Endothelial cell of umbilical vein (primary cell): ENCODE measurements around the gene MED17. TPM values are rescaled to one million over a fixed set of nuclear protein-coding genes. Genes with fewer than 3 reads are reported as not detected.
"Not testable (repeated sequence)": the region's sequence is repeated elsewhere in the genome, so short reads cannot be mapped to it uniquely, and the experiment has no call there.

Experiments used
- BruUV-seq: library from RNA; stranded (reverse); fragments of 400-500 nt; replicated peaks from 2 replicates; lab custom pipeline; 2021; lab: Mats Ljungman, UMichigan
- CTCF ChIA-PET: fragments of 300-600, 350-600 bp; sonication (Branson Sonifier 250); formaldehyde crosslinking; loops from one replicate; lab custom pipeline; 2021; ENCODE audit warnings: antibody characterized with exemption, inconsistent platforms; lab: Charles Lee
- POLR2A ChIA-PET: fragments of 300-600, 350-600 bp; sonication (Branson Sonifier 250); formaldehyde crosslinking; loops from one replicate; lab custom pipeline; 2021; ENCODE audit warnings: antibody characterized with exemption, inconsistent platforms; lab: Charles Lee
- DNase-seq: peaks from one replicate; pipeline ENCODE4 v3.0.0-alpha.2; 2011; ENCODE audit warnings: low read depth, low spot score
- FAIRE-seq: peaks from 2 replicates; lab custom pipeline; 2011; peaks lifted over from hg19 to GRCh38; lab: Jason Lieb, UNC
- H2AFZ ChIP-seq: 2 replicates; pipeline ENCODE4 v1.6.0; 2012; ENCODE audit warnings: low read depth, low read length, control low read depth, inconsistent platforms
- H3K27ac ChIP-seq: 2 replicates; pipeline ENCODE4 v1.5.1; 2011; ENCODE audit warnings: low read depth, mild to moderate bottlenecking, control low read depth, low read length, moderate library complexity; ENCODE audit not compliant: insufficient read depth
- H3K27me3 ChIP-seq, 2 experiments: 2 replicates each; pipeline versions ENCODE4 v1.6.0 to v1.6.1; 2011; ENCODE audit warnings: low read length in 2 of 2, mixed read lengths in 1 of 2; ENCODE audit not compliant: control insufficient read depth in 2 of 2, insufficient read depth in 2 of 2
- H3K36me3 ChIP-seq, 2 experiments: 2 replicates in 1 of 2; 3 replicates in 1 of 2; pipeline ENCODE4 v1.5.1; 2011; ENCODE audit warnings: low read length in 2 of 2, mild to moderate bottlenecking in 1 of 2, moderate library complexity in 1 of 2; ENCODE audit not compliant: control insufficient read depth in 2 of 2, insufficient read depth in 2 of 2; ENCODE audit errors: extremely low read depth in 1 of 2
- H3K4me1 ChIP-seq: 3 replicates; pipeline ENCODE4 v1.5.1; 2011; ENCODE audit warnings: mild to moderate bottlenecking, low read length; ENCODE audit not compliant: control insufficient read depth, insufficient read depth; ENCODE audit errors: extremely low read depth
- H3K4me2 ChIP-seq: 2 replicates; pipeline ENCODE4 v1.6.1; 2011; ENCODE audit warnings: low read length, control low read depth, mixed read lengths; ENCODE audit not compliant: insufficient read depth
- H3K4me3 ChIP-seq, 3 experiments: fragments of 200-600 bp in 1 of 3; sonication (generic), shearing (Covaris generic) in 1 of 3; replicated peaks in 1 of 3; 2 replicates each; pipeline ENCODE4 v1.5.1; 2011 to 2016; ENCODE audit warnings: control low read depth in 3 of 3, low read length in 3 of 3, mild to moderate bottlenecking in 2 of 3, inconsistent platforms in 1 of 3, low read depth in 1 of 3, moderate library complexity in 1 of 3; ENCODE audit not compliant: insufficient read depth in 1 of 3
- H3K79me2 ChIP-seq: 2 replicates; pipeline ENCODE4 v1.6.0; 2012; ENCODE audit warnings: low read length, inconsistent platforms; ENCODE audit not compliant: control insufficient read depth, insufficient read depth
- H3K9ac ChIP-seq: replicated peaks from 2 replicates; pipeline ENCODE3; 2011; ENCODE audit warnings: low read length, control low read depth; ENCODE audit not compliant: insufficient read depth; ENCODE audit errors: extremely low read depth
- H3K9me1 ChIP-seq: replicated peaks from 3 replicates; pipeline ENCODE4 v1.6.0; 2011; ENCODE audit warnings: mild to moderate bottlenecking, low read length; ENCODE audit not compliant: control insufficient read depth, insufficient read depth; ENCODE audit errors: extremely low read depth
- H3K9me3 ChIP-seq: replicated peaks from 2 replicates; pipeline ENCODE4 v1.5.1; 2012; ENCODE audit warnings: low read length, inconsistent platforms; ENCODE audit not compliant: control insufficient read depth, insufficient read depth
- H4K20me1 ChIP-seq: replicated peaks from 2 replicates; pipeline ENCODE3; 2011; ENCODE audit warnings: mild to moderate bottlenecking, low read length; ENCODE audit not compliant: control insufficient read depth, insufficient read depth; ENCODE audit errors: extremely low read depth
- CTCF ChIP-seq, 2 donors: IDR thresholded peaks; 1 replicate in 1 of 2; 2 replicates in 1 of 2; pipeline ENCODE4 v1.5.1; 2011; ENCODE audit warnings: low read length in 2 of 2, mild to moderate bottlenecking in 2 of 2, moderate library complexity in 2 of 2, control low read depth in 1 of 2, inconsistent platforms in 1 of 2, low read depth in 1 of 2; ENCODE audit not compliant: insufficient read depth in 1 of 2; ENCODE audit errors: extremely low read depth in 1 of 2
- GATA2 ChIP-seq: IDR thresholded peaks from 2 replicates; pipeline ENCODE4 v1.7.0; 2011; ENCODE audit warnings: low read depth, mild to moderate bottlenecking, moderate library complexity, mixed read lengths, low read length; ENCODE audit not compliant: insufficient read length, insufficient read depth
- JUN ChIP-seq: IDR thresholded peaks from 2 replicates; pipeline ENCODE4 v1.6.1; 2011; ENCODE audit warnings: borderline replicate concordance, low read depth; ENCODE audit not compliant: insufficient read length, insufficient read depth
- MAX ChIP-seq: IDR thresholded peaks from 2 replicates; pipeline ENCODE4 v1.6.1; 2011; ENCODE audit not compliant: insufficient read depth, insufficient read length
- MYC ChIP-seq: IDR thresholded peaks from one replicate; pipeline ENCODE4 v1.6.1; 2011; ENCODE audit warnings: mild to moderate bottlenecking, low read depth, low read length
- POLR2A ChIP-seq: IDR thresholded peaks from 2 replicates; pipeline ENCODE4 v1.6.1; 2012; ENCODE audit warnings: low read depth, mild to moderate bottlenecking, control low read depth, low read length
- POLR2AphosphoS5 ChIP-seq: IDR thresholded peaks from 2 replicates; pipeline ENCODE4 v1.6.1; 2012; ENCODE audit warnings: low read depth, mild to moderate bottlenecking, control low read depth, low read length, moderate library complexity; ENCODE audit not compliant: insufficient read depth
- dilution Hi-C: fragments of 300-500 bp; cut with MboI; formaldehyde crosslinking; loops from one replicate; pipeline ENCODE4 v1.15.0; 2019; ENCODE audit warnings: low sequenced_read_pairs; ENCODE audit not compliant: extremely low pct_ligation_motif_present
- intact Hi-C: fragments of 100-400 bp; cut with micrococcal nuclease; formaldehyde crosslinking; loops from one replicate; pipeline ENCODE4 v1.10.0; 2022
- polyA plus RNA-seq, 4 experiments: library from polyadenylated mRNA; depleted of rRNA in 3 of 4; stranded (reverse) in 3 of 4; unstranded in 1 of 4; fragments of >200 nt; gene quantifications; 2 replicates each; pipeline versions ENCODE4 v1.2.1 to v1.2.3, GENCODE V29; 2011 to 2012; ENCODE audit warnings: missing spikeins in 1 of 4
- total RNA-seq: library from RNA; stranded (reverse); gene quantifications from 2 replicates; pipeline ENCODE4 v1.2.3, GENCODE V29; 2021

Gene MED17
- total and polyA plus RNA-seq, 2 donors (not counting 3 experiments of a cell fraction or from before 2014, with no cell fraction given) = 11.3 to 40.6 TPM

GRCh38 chr11:93744669-93745004 is 39.4 kb upstream of the MED17 start:
- Histone ChIP-seq H3K9me3 (no peaks in the 10 kb centered on the region), H3K4me2 (no peak overlapping the region), H3K36me3 (peaks cover under 1 to 4% of the 10 kb centered on the region in 2 experiments), H4K20me1 (no peaks in the 10 kb centered on the region), H3K27me3 (no peaks in the 10 kb centered on the region), H3K79me2 (peaks cover 27% of the 10 kb centered on the region), H2AFZ (no peak overlapping the region), H3K9me1 (no peaks in the 10 kb centered on the region), H3K27ac (no peak overlapping the region), H3K4me3 (no peak overlapping the region), H3K4me1 (peaks cover 6% of the 10 kb centered on the region), H3K9ac (no peak overlapping the region)
- no TSS peak for BruUV-seq
- TF ChIP-seq MYC (no peak), POLR2AphosphoS5 (no peak), POLR2A (no peak), CTCF (IDR thresholded peaks at IDR 0.05; ENCODE audit: extremely low read depth in 1 of 2, insufficient read depth in 1 of 2, low read depth in 1 of 2, low read length in 2 of 2) (no peak), JUN (no peak), MAX (no peak), GATA2 (no peak)
- POLR2A ChIA-PET = no interaction called here
- DNase-seq (no peak), FAIRE-seq (no peak)
- CTCF ChIA-PET = no interaction called here
- intact Hi-C loops (loop anchor here (10.0 kb wide), 1 partner anchor 750 kb away; the partner anchor contains the start of genes ANKRD49 and MRE11), dilution Hi-C loops (no loop called here)

GRCh38 chr11:93745005-93745755 is 38.9 kb upstream of the MED17 start:
- H3K4me3 ChIP-seq, FAIRE-seq, CTCF ChIA-PET, H2AFZ ChIP-seq, H3K4me1 ChIP-seq, H3K9me3 ChIP-seq, BruUV-seq, H3K9me1 ChIP-seq, H4K20me1 ChIP-seq, H3K27ac ChIP-seq, H3K27me3 ChIP-seq, dilution Hi-C loops, H3K9ac ChIP-seq, H3K36me3 ChIP-seq, POLR2A ChIA-PET, H3K4me2 ChIP-seq, DNase-seq: not testable (repeated sequence)
- peaks cover 22% of the 10 kb centered on the region for H3K79me2 ChIP-seq
- intact Hi-C loops = loop anchor here (10.0 kb wide), 1 partner anchor 750 kb away; the partner anchor contains the start of genes ANKRD49 and MRE11
